Measurements from ENCODE around the gene VPS72.

The VPS72 gene

DNA sequence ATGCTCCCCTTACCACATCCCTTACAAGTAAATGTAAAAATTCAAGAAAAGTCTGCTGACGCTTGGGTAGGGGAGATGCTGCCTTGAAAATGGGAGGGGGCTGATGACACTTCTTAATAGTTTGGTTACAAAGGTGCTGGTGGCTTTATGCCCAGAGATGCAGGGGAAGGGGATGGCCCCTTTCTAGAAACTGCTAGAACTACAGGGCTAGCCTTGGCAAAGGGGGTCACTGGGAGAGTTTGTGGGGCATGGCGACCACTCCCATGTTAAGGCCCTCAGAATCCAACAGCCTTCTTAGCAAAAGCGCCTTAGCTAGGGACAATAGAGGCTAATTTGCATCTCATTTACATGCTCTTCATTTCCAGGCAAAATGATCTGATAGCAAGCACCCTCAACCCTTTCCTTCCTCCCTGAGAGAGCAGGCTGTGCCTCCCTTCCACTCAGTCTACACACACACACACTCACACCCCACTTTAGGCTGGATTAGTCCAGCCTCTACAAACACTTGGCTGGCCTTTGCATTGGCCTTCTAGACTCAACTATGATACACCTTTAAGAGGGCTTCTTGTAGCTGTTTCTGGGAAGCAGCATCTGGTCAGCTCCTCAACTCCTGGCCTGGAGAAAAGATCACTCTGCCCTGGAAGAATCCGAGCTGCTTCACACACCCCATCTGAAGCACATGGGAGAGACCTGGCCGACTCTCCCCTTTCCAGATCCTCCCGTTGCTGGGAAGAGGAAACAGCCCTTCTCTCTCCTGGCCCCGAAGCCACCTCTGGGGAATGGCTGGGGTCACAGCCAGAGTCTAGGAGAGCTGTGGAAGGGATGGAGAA lies 45.3 kb downstream of the VPS72 start:
- DNase-seq (ENCODE audit: low spot score) = no peak

DNA sequence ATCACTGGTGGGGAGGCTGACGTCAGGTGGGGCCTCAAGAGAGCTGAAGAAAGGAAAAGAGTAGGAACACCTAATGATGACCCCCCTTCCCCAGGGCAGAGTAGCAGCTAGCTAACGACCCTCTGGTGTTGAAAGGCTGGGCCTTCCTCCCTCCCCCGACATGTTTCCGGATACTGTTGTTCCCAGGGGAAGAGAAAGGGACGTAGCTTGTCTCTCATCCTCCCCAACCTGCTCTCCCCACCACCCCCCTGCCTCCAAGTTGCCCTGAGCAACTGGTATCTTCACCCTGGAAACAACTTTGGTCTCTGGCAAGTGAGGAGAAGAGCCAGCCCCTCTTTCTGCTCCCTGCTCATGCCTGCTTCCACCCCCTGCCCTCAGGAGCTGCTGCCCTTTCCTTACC lies 46.0 kb downstream of the VPS72 start:
- DNase-seq (ENCODE audit: low spot score) = no peak

DNA sequence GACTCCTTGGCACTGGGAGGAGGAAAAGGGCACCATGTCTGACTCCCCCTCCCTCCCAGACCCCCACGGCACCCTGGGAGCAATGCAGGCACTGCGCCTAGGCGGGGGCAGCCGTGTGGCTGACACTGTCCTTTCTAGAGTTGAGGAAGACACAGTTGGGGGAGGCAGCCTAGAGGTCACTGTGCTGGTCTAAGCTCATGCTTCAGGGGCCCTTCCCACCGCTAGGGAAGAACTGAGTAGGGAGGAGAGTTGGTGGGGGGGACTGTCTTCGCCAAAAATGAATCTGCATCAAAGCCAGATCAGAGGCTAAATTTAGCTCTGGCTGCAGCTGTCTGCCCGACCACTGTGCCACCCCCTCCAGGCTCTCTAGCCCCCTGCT lies 47.0 kb downstream of the VPS72 start:
- no peak for DNase-seq (ENCODE audit: low spot score)

DNA sequence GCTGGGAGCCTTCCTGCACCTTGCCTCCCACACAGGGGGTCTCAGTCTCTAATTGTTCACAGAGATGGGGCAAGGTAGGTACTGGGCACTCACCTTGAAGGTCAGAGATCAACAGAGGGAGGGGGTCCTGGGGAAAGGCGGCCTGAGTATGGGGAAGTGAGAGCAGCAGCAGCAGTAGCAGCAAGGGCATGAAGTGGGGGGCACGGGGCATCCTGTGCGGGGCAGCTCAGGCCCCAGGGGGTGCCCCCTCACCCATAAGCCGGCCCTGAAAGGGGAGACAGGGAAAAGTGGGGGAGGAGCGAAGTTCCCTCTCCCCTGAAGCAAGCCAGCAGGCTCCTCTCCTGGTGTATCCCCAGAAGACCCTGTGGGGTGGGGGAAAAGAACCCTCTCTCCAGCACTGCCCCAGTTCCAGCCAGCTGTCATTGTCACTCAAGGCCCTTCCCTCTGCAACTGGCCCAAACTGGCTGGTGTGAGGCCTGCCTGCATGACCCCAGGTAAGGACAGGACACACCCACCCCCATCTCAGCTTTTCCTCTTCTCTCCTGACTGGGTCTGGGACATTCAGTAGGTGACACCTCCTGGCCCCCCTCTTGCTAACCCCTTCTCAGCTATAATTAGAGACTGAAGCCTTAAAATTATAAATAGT lies 47.5 kb downstream of the VPS72 start:
- DNase-seq (ENCODE audit: low spot score) = no peak

DNA sequence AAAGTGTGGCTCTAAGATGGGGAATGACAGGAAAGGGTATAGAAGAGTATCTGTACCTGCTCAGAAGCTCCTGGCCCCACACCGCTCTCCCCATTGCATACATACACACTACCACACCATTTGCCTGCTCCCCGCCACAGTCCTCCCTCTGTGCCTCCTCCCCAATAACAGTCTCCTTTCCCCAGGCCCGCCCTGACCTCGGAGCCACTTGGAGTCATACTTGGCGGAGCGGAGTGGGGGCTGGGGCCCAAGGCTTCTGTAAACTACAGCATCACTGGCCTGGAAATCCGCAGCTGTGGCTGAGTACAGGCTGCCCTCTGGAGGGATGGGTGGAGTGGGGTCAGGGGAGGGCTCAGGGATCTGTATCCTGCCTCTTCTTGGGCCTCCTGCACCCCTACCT lies 52.2 kb downstream of the VPS72 start:
- DNase-seq (ENCODE audit: low spot score) = no peak

DNA sequence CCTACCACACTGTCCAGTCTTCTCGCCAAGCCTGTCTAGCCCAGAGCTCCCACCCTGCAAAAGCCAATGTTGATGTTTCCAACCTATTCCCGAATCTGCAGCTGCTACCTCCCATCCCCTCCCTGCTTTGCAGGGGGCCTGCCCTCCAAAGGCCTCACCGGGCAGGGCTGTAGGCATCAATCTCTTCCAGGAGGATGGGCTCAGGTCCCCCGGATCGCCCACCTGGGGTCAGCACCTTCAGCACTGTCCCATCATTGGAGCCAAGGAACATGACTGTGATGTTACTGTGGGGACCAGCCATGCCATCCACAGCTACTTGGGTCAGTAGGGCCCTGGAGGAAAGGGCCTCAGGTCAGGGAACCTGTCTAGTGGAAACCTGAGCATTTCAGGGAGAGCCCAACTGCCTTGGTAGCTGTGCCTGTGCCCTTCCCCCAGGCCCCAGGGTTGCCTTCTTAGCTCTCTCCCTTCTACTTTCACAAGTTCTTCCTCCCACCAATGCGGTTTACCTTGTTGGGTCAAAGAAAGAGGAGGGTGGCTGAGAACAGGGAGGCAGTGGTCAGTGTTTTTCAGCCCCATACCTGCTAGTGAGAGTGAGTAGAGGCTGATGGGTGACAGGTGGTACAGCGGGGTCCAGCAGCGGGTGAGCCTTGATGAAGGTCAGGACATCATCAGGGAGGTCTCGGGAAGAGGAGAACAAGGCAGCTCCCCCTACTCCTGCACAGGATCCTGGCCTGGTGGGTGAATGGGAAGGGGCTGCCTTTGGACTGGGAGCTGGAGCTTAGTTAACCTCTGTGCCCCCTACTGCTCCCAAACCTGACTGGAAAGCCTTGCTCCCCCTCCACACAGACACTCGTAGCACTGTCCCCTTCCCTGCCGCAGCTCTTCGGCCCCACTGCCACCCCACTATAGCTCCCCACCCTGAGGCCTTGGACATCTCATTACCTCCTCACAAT lies 54.3 kb downstream of the VPS72 start:
- DNase-seq (ENCODE audit: low spot score) = peak; percentile 10

DNA sequence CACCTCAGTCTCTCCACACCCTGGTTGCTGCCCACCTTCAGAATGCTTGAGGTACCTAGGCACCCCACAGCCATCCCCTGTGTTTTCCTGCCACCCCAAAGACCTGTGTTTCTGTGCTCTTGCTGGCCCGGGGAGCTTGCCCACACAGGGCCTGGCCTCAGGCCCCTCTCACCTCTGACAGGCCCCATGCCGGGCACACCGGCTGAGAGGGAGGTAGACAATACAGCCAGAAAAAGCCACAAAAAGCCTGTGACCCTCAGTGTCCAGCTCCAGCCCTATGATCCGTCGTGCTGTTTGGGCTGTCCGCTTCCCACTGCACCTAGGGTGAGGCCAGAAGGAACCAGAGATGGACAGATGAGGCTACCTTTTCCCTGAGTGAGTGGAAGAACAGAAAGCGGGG lies 55.0 kb downstream of the VPS72 start:
- no peak for DNase-seq (ENCODE audit: low spot score)

DNA sequence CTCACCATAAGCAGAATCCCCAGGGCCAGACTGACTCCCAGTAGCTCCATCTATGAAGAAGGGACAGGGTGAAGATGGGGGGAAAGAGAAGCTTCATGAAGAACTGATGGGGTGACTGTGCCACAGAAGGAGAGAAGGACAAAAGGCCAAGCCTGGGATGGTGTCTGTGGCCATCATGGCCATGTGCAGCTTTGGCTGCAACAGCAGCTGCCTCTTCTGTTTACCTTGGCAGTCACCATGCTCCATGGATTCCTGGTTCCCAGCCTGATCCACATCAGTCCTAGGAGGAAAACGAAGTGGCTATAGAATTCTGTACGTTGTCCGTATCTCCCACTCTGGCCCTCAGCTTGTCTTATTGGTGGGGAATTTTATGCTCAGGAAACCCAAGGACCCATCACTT lies 55.6 kb downstream of the VPS72 start:
- no peak for DNase-seq (ENCODE audit: low spot score)

DNA sequence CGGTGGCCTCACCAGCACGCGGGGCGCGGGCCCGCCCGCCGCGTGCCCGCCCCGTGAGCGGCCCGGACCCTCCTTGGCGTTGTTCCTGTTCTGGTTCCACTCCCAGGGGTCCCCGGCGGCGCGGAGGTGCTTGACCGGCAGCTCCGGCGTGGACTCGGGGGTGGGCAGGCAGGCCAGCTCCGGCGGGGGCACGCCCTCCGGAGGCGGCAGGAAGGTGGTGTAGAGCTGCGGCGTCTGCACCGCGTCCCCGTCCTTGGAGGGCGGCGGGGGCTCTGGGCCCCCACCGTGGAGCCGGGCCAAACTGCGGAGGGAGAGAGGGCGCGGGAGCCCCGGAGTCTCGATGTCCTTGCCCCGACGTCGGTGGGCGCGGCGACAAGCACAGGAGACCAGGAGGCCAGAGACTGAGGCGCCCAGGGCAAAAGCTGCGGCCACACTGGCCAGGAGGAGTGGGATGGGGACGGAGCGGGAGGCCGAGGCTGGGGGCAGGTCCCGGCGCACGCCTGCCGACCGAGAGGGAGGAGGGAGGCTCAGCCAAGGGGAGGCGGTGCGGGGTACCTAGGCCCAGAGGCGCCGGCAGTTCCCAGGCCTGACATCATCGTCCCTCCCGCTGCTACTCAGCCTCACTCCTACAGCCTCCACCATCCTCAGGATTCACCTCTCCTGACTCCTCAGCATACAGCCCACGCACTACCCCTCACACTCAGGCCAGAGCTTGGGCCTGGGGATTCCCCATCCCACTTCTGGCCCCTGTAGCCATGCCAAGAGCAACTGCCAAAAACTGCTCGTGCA lies 56.8 kb downstream of the VPS72 start:
- no peak for DNase-seq (ENCODE audit: low spot score)

DNA sequence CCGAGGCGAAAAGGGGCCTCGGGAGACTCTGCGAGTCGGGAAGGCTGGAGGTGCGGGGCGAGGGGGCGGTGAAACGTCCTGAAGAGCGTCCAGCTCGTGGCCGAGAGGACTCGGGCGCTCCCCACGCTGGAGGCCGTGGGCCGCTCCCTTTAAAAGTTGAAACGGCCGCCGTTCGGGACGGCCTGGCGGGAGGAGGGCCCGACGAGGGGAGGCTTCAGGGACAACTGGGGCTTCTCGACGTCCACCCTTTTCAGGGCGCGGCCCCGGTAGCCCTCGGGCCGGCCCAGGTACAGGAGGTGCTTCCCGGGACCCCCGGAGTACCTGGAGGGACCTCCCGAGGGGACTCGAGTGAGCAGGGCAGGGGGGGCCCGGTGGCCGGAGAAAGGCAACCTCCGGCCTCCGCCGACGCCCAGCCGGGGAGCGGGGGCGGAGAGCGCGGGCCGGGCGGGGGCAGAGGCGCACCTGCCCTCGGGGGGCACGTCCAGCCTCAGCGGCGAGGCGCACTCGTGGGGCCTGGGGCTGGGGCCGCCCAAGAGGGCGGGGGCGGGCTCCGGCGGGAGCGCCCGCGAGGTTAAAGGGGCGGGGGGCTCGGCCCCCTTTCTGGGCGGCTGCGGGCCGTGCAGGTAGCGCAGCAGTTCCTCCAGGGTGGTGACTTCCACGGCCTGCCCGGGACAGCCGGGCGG lies 57.5 kb downstream of the VPS72 start:
- no peak for DNase-seq (ENCODE audit: low spot score)

DNA sequence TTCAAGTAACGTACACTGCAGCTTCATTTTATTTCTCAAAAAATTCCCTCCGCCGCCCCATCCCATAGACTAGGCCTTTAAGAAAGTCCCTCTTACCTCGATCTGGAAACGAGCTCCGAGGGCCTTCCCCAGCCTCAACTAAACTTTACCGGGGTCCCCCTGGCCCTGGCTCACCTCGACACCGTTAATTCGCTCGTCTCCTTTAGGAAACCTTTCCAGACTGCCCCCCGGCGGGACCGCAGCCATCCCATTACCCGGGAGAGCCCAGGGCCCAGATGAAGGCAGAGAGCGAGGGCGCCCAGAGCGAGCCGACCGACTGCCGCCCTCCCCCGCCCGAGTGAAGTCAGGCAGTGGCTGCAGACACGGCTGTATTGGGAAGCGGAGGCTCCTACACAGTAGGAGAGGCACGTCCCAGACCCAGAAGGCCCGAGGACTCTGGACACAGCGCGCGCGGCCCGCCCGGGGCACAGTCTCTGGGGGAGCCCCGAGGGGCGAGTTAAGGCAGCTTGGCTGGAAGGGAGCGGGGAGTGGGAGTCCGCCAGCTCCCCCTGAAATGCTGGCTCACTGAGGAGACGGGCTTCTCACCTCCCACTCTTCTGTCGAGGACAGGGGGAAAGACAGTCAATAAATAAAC lies 58.2 kb downstream of the VPS72 start:
- DNase-seq (ENCODE audit: low spot score) = no peak

DNA sequence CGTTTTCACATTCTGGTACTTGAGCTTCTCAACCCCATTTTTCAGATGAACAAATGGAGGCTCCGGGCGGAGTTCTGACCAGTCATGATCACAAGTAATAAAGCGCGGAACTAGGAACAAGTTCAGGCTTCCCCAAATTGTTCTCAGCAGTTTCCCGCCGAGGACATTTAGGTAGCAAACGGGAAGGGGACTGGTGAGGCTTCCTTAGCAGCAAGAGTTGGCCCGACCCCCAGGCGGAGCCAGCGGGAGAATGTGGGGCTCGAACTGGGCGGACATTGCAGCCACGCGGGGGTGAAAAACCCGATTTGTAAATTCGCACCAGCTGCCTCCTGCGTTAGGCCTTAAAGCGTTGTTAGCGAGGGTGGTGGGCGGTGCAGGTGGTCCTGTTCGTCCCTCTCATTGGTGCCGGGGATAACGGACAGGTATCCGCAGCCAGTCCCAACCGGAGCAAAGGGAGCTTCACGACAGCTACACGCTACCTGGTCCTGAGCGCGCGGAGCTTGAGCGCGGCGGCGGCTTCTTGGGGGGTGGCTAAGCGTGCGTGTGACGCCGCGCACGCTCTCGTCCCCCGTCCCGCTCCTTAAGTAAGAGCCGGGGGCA lies 58.9 kb downstream of the VPS72 start:
- DNase-seq (ENCODE audit: low spot score) = no peak

DNA sequence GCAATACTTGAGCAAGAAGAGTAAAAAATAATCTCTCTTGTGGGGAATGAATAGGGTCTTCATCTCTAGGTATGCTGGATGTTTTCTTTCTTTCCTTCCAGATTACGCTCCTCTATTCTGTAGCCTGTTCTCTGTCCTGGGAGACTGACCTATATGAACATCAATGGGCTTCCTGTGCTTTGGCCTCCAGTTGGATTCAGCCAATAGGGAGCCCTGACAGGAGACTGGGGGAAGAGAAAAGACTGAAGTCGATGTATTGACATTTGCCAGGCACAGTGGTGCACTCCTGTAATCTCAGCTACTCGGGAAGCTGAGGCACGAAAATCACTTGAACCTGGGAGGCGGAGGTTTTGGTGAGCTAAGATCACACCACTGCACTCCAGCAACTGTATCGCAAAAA lies 61.2 kb downstream of the VPS72 start:
- no peak for DNase-seq (ENCODE audit: low spot score)
